OCI-LY7 (cell line): ENCODE data around the gene CDK5.

Source experiments
- EZH2phosphoT487 ChIP-seq: fragments of 200-600 bp; sonication (generic); IDR thresholded peaks from 2 replicates; pipeline ENCODE4 v1.6.1; 2018; ENCODE audit warnings: low read depth, borderline replicate concordance, mild to moderate bottlenecking, mixed run types, antibody characterized with exemption, low read length, moderate library complexity, mixed read lengths
- TF ChIP-seq, protein P1 (sequence below): fragments of 200-600 bp; sonication (generic); conservative IDR thresholded peaks from 2 replicates; pipeline ENCODE4 v1.5.1; 2014; ENCODE audit warnings: mild to moderate bottlenecking, antibody characterized with exemption, low read length, moderate library complexity, mixed read lengths

DNA sequence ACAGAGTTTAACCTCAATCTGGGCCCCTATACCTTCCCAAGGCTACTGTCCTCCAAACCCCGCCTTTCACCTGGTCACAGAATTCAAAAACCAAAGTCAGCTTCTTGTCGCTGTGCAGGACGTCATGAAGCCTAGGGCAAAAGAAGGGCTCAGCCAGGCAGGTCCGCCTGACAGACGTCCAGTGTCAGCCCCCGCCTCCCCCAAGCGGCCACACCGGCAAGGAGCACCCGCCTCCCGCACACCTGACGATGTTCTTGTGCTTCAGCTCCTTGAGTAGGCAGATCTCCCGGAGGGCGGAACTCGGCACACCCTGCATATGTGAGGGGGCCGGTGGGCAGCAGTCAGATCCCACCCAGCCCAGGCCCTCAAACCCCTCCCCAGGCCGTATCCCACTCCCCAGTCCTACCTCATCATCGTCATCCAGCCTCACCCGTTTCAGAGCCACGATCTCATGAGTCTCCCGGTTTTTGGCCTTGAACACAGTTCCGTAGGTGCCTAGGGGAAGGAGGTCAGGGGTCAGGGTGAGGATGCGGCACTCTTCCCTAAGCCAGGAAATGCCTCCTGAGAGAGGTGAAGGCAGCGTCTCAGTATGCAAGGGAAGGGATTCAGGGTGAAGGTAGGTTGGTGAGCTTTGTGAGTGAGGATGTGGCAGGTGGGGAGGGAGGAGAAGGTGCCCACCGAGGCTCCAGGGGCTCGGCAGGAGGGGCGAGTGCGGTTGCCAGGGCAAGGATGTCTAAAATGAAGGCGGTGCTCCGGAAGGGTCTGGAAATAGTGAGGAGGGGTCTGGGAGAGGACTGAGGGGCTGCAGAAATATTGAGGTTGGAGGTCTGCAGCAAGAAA is 811 bp downstream of the CDK5 start:
- TF ChIP-seq, protein P1, sequence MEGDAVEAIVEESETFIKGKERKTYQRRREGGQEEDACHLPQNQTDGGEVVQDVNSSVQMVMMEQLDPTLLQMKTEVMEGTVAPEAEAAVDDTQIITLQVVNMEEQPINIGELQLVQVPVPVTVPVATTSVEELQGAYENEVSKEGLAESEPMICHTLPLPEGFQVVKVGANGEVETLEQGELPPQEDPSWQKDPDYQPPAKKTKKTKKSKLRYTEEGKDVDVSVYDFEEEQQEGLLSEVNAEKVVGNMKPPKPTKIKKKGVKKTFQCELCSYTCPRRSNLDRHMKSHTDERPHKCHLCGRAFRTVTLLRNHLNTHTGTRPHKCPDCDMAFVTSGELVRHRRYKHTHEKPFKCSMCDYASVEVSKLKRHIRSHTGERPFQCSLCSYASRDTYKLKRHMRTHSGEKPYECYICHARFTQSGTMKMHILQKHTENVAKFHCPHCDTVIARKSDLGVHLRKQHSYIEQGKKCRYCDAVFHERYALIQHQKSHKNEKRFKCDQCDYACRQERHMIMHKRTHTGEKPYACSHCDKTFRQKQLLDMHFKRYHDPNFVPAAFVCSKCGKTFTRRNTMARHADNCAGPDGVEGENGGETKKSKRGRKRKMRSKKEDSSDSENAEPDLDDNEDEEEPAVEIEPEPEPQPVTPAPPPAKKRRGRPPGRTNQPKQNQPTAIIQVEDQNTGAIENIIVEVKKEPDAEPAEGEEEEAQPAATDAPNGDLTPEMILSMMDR = no peak
- no peak for TF ChIP-seq EZH2phosphoT487
